ENCODE measurements around the gene LARP4B.

- TF ChIP-seq POLR2AphosphoS5 (IDR thresholded peaks at IDR 0.05; ENCODE audit: low read depth, low read length): no peak
- TF ChIP-seq EZH2phosphoT487 (IDR thresholded peaks at IDR 0.05; ENCODE audit: borderline replicate concordance, low read depth): no peak
- no peak for TF ChIP-seq YY1 (IDR thresholded peaks at IDR 0.05; ENCODE audit: low read depth)
- TF ChIP-seq, protein P1, sequence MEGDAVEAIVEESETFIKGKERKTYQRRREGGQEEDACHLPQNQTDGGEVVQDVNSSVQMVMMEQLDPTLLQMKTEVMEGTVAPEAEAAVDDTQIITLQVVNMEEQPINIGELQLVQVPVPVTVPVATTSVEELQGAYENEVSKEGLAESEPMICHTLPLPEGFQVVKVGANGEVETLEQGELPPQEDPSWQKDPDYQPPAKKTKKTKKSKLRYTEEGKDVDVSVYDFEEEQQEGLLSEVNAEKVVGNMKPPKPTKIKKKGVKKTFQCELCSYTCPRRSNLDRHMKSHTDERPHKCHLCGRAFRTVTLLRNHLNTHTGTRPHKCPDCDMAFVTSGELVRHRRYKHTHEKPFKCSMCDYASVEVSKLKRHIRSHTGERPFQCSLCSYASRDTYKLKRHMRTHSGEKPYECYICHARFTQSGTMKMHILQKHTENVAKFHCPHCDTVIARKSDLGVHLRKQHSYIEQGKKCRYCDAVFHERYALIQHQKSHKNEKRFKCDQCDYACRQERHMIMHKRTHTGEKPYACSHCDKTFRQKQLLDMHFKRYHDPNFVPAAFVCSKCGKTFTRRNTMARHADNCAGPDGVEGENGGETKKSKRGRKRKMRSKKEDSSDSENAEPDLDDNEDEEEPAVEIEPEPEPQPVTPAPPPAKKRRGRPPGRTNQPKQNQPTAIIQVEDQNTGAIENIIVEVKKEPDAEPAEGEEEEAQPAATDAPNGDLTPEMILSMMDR (IDR thresholded peaks at IDR 0.05): no peak
- no peak for TF ChIP-seq RAD21 (IDR thresholded peaks at IDR 0.05; ENCODE audit: low read length)
- no peak for TF ChIP-seq JUND (IDR thresholded peaks at IDR 0.05)
- TF ChIP-seq REST (IDR thresholded peaks at IDR 0.05; ENCODE audit: low read depth, low read length): no peak
- TF ChIP-seq TAF1 (IDR thresholded peaks at IDR 0.05; ENCODE audit: borderline replicate concordance, low read depth, low read length): no peak
- TF ChIP-seq, protein P2, sequence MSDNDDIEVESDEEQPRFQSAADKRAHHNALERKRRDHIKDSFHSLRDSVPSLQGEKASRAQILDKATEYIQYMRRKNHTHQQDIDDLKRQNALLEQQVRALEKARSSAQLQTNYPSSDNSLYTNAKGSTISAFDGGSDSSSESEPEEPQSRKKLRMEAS (IDR thresholded peaks at IDR 0.05; ENCODE audit: low read depth): no peak
These were observed 76.4 kb downstream of the LARP4B start for GRCh38 chr10:855079-855478.
